NCI-H187 (cell line): ENCODE data around the gene PDGFB.
"Not testable (repeated sequence)": the region's sequence is repeated elsewhere in the genome, so short reads cannot be mapped to it uniquely, and the experiment has no call there.

Experiments used
- DNase-seq, 2 experiments: peaks; one replicate each; lab custom pipeline; 2025; lab: John Stamatoyannopoulos, UW

The PDGFB gene

GRCh38 chr22:39226353-39226752 lies 18.4 kb downstream of the PDGFB start:
- DNase-seq = no peak

- DNase-seq = no peak
These were observed 19.2 kb downstream of the PDGFB start for GRCh38 chr22:39225591-39225990.

- DNase-seq = no peak
These were observed 20.2 kb downstream of the PDGFB start for GRCh38 chr22:39224550-39224949.

GRCh38 chr22:39223091-39223710 lies 21.6 kb downstream of the PDGFB start:
- no peak for DNase-seq

GRCh38 chr22:39221999-39222686 lies 22.6 kb downstream of the PDGFB start:
- DNase-seq = no peak

GRCh38 chr22:39220890-39221850 lies 23.6 kb downstream of the PDGFB start:
- DNase-seq = no peak

GRCh38 chr22:39220450-39220849 lies 24.3 kb downstream of the PDGFB start:
- DNase-seq = no peak

GRCh38 chr22:39219071-39220039 lies 25.4 kb downstream of the PDGFB start:
- no peak for DNase-seq

GRCh38 chr22:39218432-39218831 lies 26.4 kb downstream of the PDGFB start:
- not testable (repeated sequence) for DNase-seq

GRCh38 chr22:39216143-39216490 lies 28.7 kb downstream of the PDGFB start:
- DNase-seq = no peak

GRCh38 chr22:39215426-39216142 lies 29.2 kb downstream of the PDGFB start:
- no peak for DNase-seq

- DNase-seq = no peak
These were observed 29.7 kb downstream of the PDGFB start for GRCh38 chr22:39215070-39215396.

- no peak for DNase-seq
These were observed 30.3 kb downstream of the PDGFB start for GRCh38 chr22:39214383-39215069.

GRCh38 chr22:39214006-39214382 lies 30.8 kb downstream of the PDGFB start:
- DNase-seq = no peak

- no peak for DNase-seq
These were observed 31.9 kb downstream of the PDGFB start for GRCh38 chr22:39212721-39213376.

GRCh38 chr22:39209756-39210155 lies 35.0 kb downstream of the PDGFB start:
- peak in 1 of 2 experiments; percentile 18 for DNase-seq

GRCh38 chr22:39208013-39208680 lies 36.6 kb downstream of the PDGFB start:
- no peak for DNase-seq

GRCh38 chr22:39207141-39208012 lies 37.4 kb downstream of the PDGFB start:
- no peak for DNase-seq
